DMS53 treated with DMSO at 0.1 percent for 48 hours (cell line): Measurements from ENCODE around the gene PLEKHN1.

Experiments
- DNase-seq: peaks from one replicate; lab custom pipeline; 2025; ENCODE audit not compliant: unreplicated experiment; lab: John Stamatoyannopoulos, UW

Gene PLEKHN1

DNA sequence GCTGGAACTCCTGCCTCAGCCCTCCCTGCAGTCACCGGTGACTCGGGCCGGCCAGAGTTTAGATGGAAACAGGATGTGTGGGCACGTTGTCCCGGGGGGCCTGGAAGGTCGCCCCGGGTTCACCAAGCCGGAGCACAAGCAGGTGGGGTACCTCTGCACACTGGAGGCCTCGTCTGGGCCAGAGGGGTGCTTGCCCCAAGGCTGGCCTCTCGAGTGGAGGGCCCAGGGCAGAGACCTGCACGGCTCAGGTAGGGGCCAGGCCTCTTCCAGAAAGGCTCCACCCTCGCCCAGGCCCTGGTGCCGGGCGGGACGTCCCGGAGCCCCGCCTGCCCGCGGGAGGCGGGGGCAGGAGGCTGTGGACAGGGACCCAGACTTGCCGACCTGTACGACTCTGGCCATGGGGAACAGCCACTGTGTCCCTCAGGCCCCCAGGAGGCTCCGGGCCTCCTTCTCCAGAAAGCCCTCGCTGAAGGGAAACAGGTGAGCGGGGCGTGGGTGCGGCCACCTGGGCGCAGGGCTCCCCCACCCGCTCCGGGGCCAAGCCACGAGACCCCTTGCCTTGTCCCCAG, at the start of gene PLEKHN1:
Gene PLEKHN1, plus strand, starts transcription at position 348 of the 569 bp plus-strand sequence. Its CDS starts 50 bp downstream, at position 398.
- peak; percentile 53 for DNase-seq

DNA sequence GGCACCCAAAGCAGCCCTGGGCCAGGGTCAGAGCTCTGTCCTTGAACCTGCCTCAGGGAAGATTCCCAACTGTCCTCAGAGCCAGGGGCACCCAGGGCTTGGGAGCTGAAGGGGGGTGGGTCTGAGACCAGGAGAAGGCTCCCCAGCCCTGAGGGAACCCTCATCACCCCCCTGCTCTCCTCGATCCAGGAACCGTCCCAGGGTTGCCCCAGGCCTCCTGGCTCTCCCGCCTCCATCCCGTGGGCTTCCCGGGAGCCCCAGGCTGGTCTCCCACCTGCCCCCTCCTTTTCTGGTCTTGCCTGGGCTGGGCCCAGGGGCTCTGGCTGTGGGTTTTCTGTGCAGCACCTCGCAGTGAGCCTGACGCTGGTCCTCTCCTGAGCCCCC, 49.2 kb upstream of the PLEKHN1 start:
- DNase-seq, result no peak

GRCh38 chr1:917466-918091, 48.7 kb upstream of the PLEKHN1 start:
- DNase-seq, result no peak

DNA sequence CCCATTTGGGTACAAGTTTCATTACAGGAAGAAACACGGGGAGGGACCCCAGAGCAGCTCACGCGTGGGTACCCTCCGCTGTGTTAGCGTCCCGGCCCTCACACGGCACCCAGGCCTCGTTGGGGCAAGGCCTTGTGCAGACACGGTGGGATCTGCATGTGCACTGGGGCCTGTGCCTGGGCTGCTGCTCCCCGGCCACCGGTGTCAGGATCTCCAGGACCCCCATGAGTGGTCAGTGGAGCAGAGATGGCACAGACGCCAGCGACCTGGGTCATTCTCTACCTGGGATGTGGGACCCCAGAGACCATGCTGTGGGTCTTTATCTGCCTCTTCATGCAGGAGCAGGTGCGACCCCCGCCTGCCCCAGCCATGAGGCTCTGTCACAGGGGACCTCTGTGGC, 47.9 kb upstream of the PLEKHN1 start:
- no peak for DNase-seq

DNA sequence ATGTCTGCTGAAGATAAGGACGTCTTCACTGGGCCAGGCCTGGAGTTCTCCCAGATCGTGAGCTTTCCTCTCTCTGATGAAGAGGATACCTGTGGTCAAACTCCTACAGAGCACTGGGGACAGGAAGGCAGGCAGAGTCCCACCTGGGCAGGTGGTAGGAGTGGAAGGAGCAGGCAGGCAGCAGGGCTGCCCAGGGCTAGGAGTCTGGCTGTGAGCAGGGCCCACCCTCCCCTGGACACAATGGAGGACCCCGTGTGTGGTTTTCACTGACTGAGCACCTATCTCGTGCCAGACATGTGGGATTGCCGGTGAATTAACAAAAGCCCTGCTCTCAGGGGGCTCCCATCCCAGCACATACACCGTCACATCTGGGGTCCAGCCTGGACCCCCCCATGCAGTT, 47.4 kb upstream of the PLEKHN1 start:
- DNase-seq, result no peak

DNA sequence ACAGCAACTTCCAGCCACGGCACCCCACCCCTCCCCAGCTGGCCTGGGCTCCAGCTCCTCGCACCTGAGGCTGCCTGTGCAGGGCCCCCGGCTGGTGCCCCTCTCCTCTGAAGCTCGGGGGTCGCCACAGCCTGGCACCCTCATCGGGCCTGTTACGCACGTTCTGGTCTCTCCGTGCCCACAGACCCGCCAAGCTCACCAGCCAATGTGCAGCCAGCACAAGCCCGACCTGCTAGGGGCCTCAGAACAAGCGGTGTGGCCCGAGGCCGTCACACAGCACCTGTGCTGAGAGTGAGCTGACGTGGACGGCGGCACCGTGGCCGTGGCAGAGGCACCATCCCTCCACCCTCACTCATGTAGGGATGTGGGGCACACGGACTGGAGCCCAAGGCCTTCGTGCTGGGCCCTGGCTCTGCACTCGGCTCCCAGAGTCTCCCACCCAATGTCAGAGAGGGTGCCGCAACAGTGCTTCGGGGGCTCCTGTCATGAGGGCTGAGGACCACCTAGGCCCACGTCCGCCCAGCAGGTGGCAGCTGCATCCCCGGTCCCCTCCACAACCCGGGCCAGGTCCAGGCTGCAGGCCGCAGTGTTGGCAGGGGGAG, 46.9 kb upstream of the PLEKHN1 start:
- no peak for DNase-seq

DNA sequence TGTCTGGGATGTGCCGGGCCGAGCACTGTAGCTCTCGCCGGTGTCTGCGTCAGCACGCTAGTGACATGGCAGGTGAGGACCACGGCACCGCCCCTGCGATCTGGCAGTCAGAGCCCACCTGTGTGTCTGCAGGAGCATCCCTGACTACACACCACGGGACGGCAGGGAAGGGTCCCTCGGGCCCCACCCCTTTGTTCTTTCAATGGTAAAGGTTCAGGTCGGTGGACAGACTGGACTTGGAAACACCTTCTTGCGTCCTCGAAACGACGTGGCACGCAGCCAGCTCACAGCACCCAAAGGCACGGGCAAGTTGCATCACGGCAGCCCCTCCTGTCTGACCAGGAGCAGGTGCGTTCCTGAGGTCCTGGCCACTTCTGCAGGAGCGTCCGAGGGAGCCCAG, 46.3 kb upstream of the PLEKHN1 start:
- no peak for DNase-seq

GRCh38 chr1:920521-920920, 45.8 kb upstream of the PLEKHN1 start:
- peak; percentile 49 for DNase-seq

DNA sequence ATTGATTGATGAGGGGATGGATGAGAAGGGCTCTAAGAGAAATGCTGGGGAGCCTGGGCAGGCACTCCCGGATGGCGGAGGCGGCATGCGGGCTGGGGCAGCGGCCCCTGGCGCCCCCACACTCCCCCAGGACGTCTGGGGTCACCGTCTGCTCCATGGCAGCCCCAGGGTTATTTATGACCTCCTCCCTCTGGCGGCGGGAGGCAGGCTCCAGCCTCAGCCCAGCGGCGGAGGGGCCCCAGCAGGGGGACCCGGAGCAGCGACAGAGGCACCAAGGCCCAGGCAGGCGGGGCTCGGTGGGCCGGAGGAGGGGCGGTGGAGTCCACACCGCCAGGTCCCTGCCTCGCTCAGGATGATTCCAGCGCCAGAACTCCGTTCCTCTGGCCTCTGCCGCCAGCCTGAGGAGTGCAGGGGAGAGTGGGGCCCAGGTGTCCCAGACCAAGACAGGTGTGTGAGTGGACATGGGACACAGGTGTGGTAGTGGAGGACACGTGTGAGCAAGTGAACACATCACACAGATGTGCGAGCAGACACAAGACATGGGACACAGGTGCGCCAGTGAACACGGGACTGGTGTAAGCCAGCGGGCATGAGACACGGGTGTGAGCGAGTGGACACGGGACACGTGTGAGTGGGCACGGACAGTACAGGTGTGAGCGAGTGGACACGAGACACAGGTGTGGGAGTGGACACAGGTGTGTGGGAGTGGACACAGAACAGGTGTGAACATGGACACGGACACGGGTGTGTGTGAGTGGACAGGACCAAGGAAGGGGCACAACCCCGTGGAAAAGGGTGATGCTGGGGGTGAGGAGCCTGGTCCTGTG, 45.1 kb upstream of the PLEKHN1 start:
- DNase-seq, result no peak

GRCh38 chr1:923131-923990, 42.9 kb upstream of the PLEKHN1 start, which contains the start of gene SAMD11:
Gene SAMD11, plus strand, starts transcription at chr1:923923. Its CDS starts 509 bp downstream, at chr1:924432.
- peak; percentile 53 for DNase-seq

DNA sequence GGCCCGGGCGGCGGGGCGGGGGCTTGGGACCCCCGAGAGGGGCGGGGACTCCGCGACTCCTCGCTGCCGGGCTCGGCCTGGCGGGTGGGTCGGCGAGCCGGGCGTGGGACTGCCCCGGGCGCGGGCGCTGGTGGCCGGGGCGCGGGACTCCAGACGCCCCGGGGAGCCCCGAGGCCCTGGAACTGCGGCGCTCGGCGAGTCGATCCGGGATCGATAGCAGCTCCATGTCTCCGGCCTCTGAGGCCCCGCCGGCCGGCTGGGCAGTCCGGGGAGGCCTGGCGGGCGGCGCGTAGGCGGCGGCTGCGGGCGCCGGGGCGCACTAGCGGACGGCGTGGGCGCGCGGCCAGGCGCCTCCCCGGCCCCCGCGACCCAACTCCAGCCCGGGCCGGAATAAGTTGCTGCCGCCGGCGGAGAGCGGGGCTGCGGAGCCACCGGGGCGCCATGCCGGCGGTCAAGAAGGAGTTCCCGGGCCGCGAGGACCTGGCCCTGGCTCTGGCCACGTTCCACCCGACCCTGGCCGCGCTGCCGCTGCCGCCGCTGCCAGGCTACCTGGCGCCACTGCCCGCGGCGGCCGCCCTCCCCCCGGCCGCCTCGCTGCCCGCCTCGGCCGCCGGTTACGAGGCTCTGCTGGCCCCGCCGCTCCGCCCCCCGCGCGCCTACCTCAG, 42.2 kb upstream of the PLEKHN1 start:
- no peak for DNase-seq

GRCh38 chr1:924656-925560, 41.4 kb upstream of the PLEKHN1 start:
- no peak for DNase-seq

DNA sequence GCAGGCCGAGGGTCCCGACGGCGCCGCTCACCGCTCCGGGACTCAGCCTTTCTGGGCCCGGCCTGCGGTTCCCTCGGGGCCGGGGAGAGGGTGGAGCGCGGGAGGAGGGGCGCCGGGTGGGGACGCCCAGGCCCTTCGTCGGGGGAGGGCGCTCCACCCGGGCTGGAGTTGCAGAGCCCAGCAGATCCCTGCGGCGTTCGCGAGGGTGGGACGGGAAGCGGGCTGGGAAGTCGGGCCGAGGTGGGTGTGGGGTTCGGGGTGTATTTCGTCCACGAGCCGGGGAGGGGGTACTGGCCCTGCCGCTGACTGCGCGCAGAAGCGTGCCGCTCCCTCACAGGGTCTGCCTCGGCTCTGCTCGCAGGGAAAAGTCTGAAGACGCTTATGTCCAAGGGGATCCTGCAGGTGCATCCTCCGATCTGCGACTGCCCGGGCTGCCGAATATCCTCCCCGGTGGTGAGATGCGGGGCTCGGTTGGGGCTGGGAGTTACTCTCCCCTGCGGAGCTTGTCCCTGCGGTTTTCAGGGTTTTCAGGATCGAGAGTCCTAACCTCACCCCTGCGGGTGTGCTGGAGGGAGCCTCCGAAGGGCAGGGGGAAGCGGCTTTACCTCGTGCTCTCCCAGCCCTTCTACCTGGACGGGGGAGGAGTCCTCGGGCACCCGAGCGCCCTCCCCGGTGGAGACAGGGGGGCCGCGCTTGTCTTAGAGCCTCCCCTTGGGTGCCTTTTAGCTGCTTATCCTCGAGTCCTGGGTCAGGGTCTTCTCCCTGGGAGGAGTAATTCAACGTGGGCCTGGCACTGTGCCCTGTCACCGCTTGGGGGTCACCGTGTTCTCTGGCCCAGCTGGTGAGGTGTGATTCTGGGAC, 40.5 kb upstream of the PLEKHN1 start:
- DNase-seq, result no peak

DNA sequence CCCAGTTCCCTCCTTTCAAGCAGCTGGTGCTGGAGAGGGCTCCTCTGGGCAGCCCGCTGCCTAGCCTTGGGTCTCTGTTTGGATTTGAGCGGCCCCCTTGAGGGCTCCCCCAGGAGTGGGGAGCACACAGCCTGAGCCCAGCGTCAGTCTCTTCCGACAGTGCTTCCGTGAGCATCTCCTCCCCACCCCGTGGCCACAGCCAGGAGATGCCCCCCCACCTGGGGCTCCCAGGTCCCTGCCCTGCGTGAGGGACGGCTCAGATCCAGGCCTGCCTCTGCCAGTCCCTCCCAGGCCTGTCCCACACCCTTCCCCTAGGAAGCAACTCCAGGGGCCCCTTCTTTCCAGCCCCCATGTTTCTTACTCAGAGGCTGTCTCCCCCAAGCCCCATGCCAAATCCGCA, 39.0 kb upstream of the PLEKHN1 start:
- no peak for DNase-seq

DNA sequence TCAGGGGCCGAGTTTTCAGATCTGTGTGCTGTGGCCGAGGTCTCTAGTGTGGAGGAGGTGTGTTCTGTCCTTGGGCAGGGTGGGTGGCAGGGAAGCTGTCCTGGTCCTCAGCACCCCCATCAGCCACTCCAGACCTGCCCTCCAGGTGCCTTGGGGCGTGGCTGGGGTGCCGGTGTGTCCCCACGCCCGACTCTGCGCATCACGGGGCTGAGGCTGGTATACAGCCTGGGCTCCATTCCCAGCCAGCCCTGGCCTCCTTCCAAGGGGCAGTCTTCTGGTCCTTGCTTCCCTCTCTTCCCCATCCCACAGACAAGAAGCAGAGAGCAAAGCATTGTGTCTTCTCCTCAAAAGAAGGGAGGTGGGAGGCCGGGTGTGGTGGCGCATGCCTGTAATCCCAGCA, 38.5 kb upstream of the PLEKHN1 start:
- DNase-seq, result no peak

DNA sequence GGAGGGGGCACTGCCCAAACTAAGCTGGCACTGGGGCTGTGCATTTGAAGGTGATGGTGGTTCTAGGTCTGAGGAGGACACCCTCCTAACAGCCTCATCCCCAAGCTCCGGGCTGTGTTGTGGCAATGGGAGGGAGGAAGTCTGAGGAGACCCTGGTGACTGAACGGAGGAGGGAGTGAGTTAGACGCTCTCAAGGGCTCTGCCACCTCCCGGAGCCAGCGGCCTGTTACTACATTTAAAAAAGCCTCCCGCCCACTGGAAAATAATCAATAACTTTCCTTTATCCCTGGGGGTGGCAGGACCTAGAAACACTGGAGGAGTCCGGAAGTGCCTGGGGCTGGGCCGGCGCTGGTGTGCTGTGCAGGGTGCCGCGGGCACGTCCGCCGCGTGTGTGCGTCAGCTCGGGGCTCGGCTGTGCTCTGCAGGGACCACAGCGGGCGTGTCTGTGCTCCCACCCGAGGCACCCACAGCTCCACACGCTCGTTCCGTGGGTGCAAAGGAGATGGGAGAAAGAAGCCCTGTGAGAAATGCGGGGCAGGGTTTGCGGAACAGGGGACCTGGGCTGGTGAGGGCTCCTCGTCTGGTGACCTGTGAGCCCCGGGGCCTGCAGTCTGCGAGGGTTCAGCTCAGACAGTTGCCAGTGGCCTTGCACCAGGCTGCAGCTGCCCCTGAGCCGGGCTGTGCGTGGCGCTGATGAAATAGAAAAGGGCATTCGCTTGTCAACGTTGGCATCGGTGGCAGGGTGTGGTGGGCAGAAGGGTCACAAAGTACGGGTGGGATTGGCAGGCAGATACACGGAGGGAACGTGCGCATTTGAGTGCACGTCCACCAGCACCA, 37.2 kb upstream of the PLEKHN1 start:
- DNase-seq, result peak; percentile 26
